K562 (cell line): ENCODE measurements around the gene SEC22A. TPM values are rescaled to one million over a fixed set of nuclear protein-coding genes. Genes with fewer than 3 reads are reported as not detected.

Source experiments
- ATAC-seq: fragments of 200-7000 bp; cut with Tn5 transposase; 3 replicates; pipeline ENCODE4 v1.9.1; 2020; ENCODE audit warnings: moderate library complexity
- BruUV-seq: library from RNA; stranded (reverse); fragments of 400-500 nt; replicated peaks from 2 replicates; lab custom pipeline; 2021; lab: Mats Ljungman, UMichigan
- CTCF ChIA-PET: fragments of 300-600 bp; formaldehyde crosslinking; extraction: SDS; loops from one replicate; lab custom pipeline; 2021; ENCODE audit warnings: low intra/inter-chr PET ratio; lab: Yijun Ruan, JAX
- POLR2A ChIA-PET: fragments of 300-600, 350-650 bp; sonication (Branson Sonifier 250); formaldehyde crosslinking; extraction: SDS; loops from one replicate; lab custom pipeline; 2021; ENCODE audit warnings: antibody characterized with exemption, inconsistent platforms; lab: Yijun Ruan, JAX
- DNase-seq, 4 experiments: peaks; one replicate each; pipeline versions ENCODE4 v3.0.0 to v3.0.0-alpha.2; 2011 to 2018; ENCODE audit warnings: low spot score in 3 of 4, mixed read lengths in 3 of 4; ENCODE audit errors: extremely low read depth in 1 of 4
- FAIRE-seq: peaks from 2 replicates; lab custom pipeline; 2011; peaks lifted over from hg19 to GRCh38; lab: Jason Lieb, UNC
- H2AFZ ChIP-seq: 2 replicates; pipeline ENCODE4 v1.6.0; 2011; ENCODE audit warnings: low read depth, low read length, control low read depth, inconsistent platforms
- H3K27ac ChIP-seq: fragments of 200-600 bp; 3 replicates; pipeline ENCODE4 v1.8.0; 2011; ENCODE audit warnings: low read depth, mild to moderate bottlenecking, control low read depth, inconsistent platforms, low read length, moderate library complexity, mixed read lengths; ENCODE audit errors: extremely low read depth
- H3K27me3 ChIP-seq, 2 experiments: fragments of 300-600 bp in 1 of 2; 2 replicates in 1 of 2; 3 replicates in 1 of 2; pipeline versions ENCODE4 v1.6.0 to v1.8.0; 2011; ENCODE audit warnings: inconsistent platforms in 2 of 2, low read length in 2 of 2, mild to moderate bottlenecking in 1 of 2, mixed read lengths in 1 of 2, moderate library complexity in 1 of 2; ENCODE audit not compliant: control insufficient read depth in 2 of 2, insufficient read depth in 2 of 2
- H3K36me3 ChIP-seq: fragments of 300-600 bp; 3 replicates; pipeline ENCODE4 v1.8.0; 2011; ENCODE audit warnings: mild to moderate bottlenecking, low read length, inconsistent platforms; ENCODE audit not compliant: control insufficient read depth, insufficient read depth
- H3K4me1 ChIP-seq, 2 experiments: fragments of 200-600 bp in 1 of 2; replicated peaks in 1 of 2; 2 replicates in 1 of 2; 3 replicates in 1 of 2; pipeline versions ENCODE4 v1.5.1 to v1.8.0; 2011; ENCODE audit warnings: inconsistent platforms in 2 of 2, low read length in 2 of 2, mild to moderate bottlenecking in 1 of 2, mixed read lengths in 1 of 2, moderate library complexity in 1 of 2; ENCODE audit not compliant: control insufficient read depth in 2 of 2, insufficient read depth in 2 of 2
- H3K4me2 ChIP-seq: 2 replicates; pipeline ENCODE4 v1.6.1; 2011; ENCODE audit warnings: low read length, control low read depth, inconsistent platforms, mixed read lengths; ENCODE audit not compliant: insufficient read depth
- H3K4me3 ChIP-seq: fragments of 200-600 bp; sonication (generic), shearing (Covaris generic); 2 replicates; pipeline ENCODE4 v1.5.1; 2016; ENCODE audit warnings: control low read depth, inconsistent platforms
- H3K79me2 ChIP-seq: fragments of 200-600 bp; 3 replicates; pipeline ENCODE4 v1.8.0; 2011; ENCODE audit warnings: low read length, inconsistent platforms; ENCODE audit not compliant: control insufficient read depth, insufficient read depth
- H3K9ac ChIP-seq, 2 experiments: 2 replicates each; pipeline versions ENCODE4 v1.6.0 to v1.6.1; 2011; ENCODE audit warnings: low read depth in 2 of 2, low read length in 2 of 2, control low read depth in 1 of 2, inconsistent platforms in 1 of 2, mild to moderate bottlenecking in 1 of 2, mixed read lengths in 1 of 2; ENCODE audit not compliant: insufficient read depth in 1 of 2
- H3K9me1 ChIP-seq: one replicate; pipeline ENCODE4 v1.6.0; 2011; ENCODE audit warnings: inconsistent platforms, mild to moderate bottlenecking, low read length, moderate library complexity; ENCODE audit not compliant: control insufficient read depth, insufficient read depth
- H3K9me3 ChIP-seq: replicated peaks from 2 replicates; pipeline ENCODE4 v1.5.1; 2011; ENCODE audit warnings: low read depth, low read length, inconsistent platforms; ENCODE audit not compliant: control insufficient read depth, insufficient read depth
- H4K20me1 ChIP-seq: replicated peaks from 2 replicates; pipeline ENCODE4 v1.6.1; 2011; ENCODE audit warnings: low read length, inconsistent platforms, mixed read lengths; ENCODE audit not compliant: control insufficient read depth, insufficient read depth
- CBX1 ChIP-seq: sonication (generic); IDR thresholded peaks from 2 replicates; pipeline ENCODE4 v1.6.1; 2016; ENCODE audit warnings: antibody characterized with exemption, low read depth, mild to moderate bottlenecking
- COPS2 ChIP-seq: fragments of 450-650 bp; conservative IDR thresholded peaks from 2 replicates; pipeline ENCODE4 v1.6.1; 2016; ENCODE audit warnings: mild to moderate bottlenecking, moderate library complexity
- E2F4 ChIP-seq: sonication (generic); formaldehyde crosslinking; IDR thresholded peaks from 2 replicates; pipeline ENCODE4 v1.8.0; 2022; ENCODE audit warnings: mild to moderate bottlenecking, low read depth, missing genetic modification reagents
- EHMT2 ChIP-seq: fragments of 450-650 bp; IDR thresholded peaks from 2 replicates; pipeline ENCODE4 v1.6.1; 2018; ENCODE audit warnings: antibody characterized with exemption
- RBBP5 ChIP-seq: fragments of 200-600 bp; sonication (generic); IDR thresholded peaks from 2 replicates; pipeline ENCODE4 v1.6.1; 2012; ENCODE audit warnings: borderline replicate concordance, mild to moderate bottlenecking, low read length, control low read depth, inconsistent platforms; ENCODE audit not compliant: insufficient read depth, poor library complexity, severe bottlenecking
- ZNF766 ChIP-seq: fragments of 200-800 bp; sonication (Bioruptor generic); conservative IDR thresholded peaks from 2 replicates; pipeline ENCODE4 v1.6.1; 2016; ENCODE audit warnings: missing genetic modification characterization, missing compliant biosample characterization
- WGBS: fragments of 100-300 bp; shearing (Covaris generic); methylation state at CpG from one replicate; pipeline ENCODE4 v1.1.6; 2016; ENCODE audit warnings: low coverage, mixed read lengths; ENCODE audit not compliant: insufficient coverage; ENCODE audit errors: missing lambda C conversion rate; 5-methylcytosine and 5-hydroxymethylcytosine counted together
- in situ Hi-C: fragments of 300-500 bp; cut with MboI; formaldehyde crosslinking; loops from 4 replicates; pipeline ENCODE4 v1.15.0; 2018; ENCODE audit warnings: inconsistent platforms, mixed read lengths
- intact Hi-C: fragments of 100-400 bp; cut with micrococcal nuclease; formaldehyde crosslinking; loops from 2 replicates; pipeline ENCODE4 v1.14.2; 2022
- polyA plus RNA-seq, 8 experiments: library from polyadenylated mRNA; depleted of rRNA in 4 of 8; stranded (reverse) in 5 of 8; unstranded in 3 of 8; fragments of >200 nt; fragmentation: Nextera tagmentation in 2 of 8; fragmentation: Illumina TruSeq in 1 of 8; extraction: Ambion mirVana in 2 of 8; extraction: Trizol in 1 of 8; gene quantifications; 2 replicates each; pipeline versions ENCODE4 v1.2.1 to v1.2.3, GENCODE V29; 2011 to 2014; ENCODE audit warnings: inconsistent platforms in 1 of 8, missing spikeins in 1 of 8
- total RNA-seq, 7 experiments: library from RNA; depleted of rRNA in 6 of 7; stranded (reverse); fragments of >200 nt in 6 of 7; fragmentation: Illumina TruSeq in 2 of 7; extraction: Trizol in 2 of 7; gene quantifications; 2 replicates each; pipeline versions ENCODE4 v1.2.1 to v1.2.3, GENCODE V29; 2011 to 2021; ENCODE audit warnings: low replicate concordance in 1 of 7
- TF ChIP-seq, protein P1 (sequence below): sonication (generic); formaldehyde crosslinking; IDR thresholded peaks from 2 replicates; pipeline ENCODE4 v1.8.0; 2022; ENCODE audit warnings: mild to moderate bottlenecking, missing genetic modification reagents

SEC22A gene
- total and polyA plus RNA-seq, 9 of the 15 experiments (the other 6 are each of a cell fraction or from before 2014, with no cell fraction given) = 7.9 to 44.5 (median 20.5) TPM

DNA sequence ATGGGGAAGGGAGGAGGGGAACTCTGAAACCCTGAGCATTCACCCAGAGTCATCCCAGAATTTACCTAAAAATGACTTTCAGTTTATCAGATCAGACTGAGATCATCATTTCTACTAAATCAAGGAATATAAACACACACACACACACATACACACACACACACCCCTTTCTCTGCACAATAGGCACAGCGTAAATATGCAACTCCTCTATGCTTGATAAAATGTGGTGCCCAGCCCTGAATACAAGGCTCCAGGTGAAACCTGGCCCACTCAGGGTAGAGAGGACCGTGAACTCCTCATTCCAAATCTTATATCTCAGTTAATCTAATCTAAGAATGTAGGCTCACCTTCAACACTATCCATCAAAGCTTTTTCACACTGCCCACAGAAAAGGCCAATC, 31.8 kb upstream of the SEC22A start:
- Histone ChIP-seq H3K4me1 (no peaks in the 10 kb centered on the region), H3K4me3 (no peak overlapping the region), H3K4me2 (no peak overlapping the region), H3K9ac (no peak overlapping the region), H3K9me3 (no peaks in the 10 kb centered on the region), H3K27ac (no peak overlapping the region), H4K20me1 (no peaks in the 10 kb centered on the region)
- intact Hi-C loops = no loop called here
- ATAC-seq (no peak), FAIRE-seq (no peak)
- POLR2A ChIA-PET = no interaction called here
- 50% methylated on average over 2 of the region's 2 CpGs for WGBS
- no peak for TF ChIP-seq CBX1
- TF ChIP-seq EHMT2 = no peak
- TF ChIP-seq RBBP5 = no peak
- TF ChIP-seq ZNF766 (CRISPR knock-in tag) = no peak
- TF ChIP-seq COPS2 = no peak
- TF ChIP-seq E2F4 (CRISPR knock-in tag) = no peak
- TF ChIP-seq, protein P1, sequence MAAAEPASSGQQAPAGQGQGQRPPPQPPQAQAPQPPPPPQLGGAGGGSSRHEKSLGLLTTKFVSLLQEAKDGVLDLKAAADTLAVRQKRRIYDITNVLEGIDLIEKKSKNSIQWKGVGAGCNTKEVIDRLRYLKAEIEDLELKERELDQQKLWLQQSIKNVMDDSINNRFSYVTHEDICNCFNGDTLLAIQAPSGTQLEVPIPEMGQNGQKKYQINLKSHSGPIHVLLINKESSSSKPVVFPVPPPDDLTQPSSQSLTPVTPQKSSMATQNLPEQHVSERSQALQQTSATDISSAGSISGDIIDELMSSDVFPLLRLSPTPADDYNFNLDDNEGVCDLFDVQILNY (CRISPR knock-in tag) = no peak
- TF ChIP-seq, all 486 proteins: peak for 0
- DNase-seq = no peak
- CTCF ChIA-PET = no interaction called here
- no peaks in the 10 kb centered on the region for H3K27me3 ChIP-seq
- peaks cover 8% of the 10 kb centered on the region; the same call in 2 of the 3 replicates for H3K36me3 ChIP-seq
- BruUV-seq = no TSS peak
- no peaks in the 10 kb centered on the region for H3K9me1 ChIP-seq
- in situ Hi-C loops = no loop called here
- no peaks in the 10 kb centered on the region for H3K79me2 ChIP-seq
- H2AFZ ChIP-seq = no peak overlapping the region
